Measurements from ENCODE around the gene IRGQ. TPM values are rescaled to one million over a fixed set of nuclear protein-coding genes. Genes with fewer than 3 reads are reported as not detected.

IRGQ gene
- total RNA-seq, 1 donor from 2014 or later: 13.8 TPM

DNA sequence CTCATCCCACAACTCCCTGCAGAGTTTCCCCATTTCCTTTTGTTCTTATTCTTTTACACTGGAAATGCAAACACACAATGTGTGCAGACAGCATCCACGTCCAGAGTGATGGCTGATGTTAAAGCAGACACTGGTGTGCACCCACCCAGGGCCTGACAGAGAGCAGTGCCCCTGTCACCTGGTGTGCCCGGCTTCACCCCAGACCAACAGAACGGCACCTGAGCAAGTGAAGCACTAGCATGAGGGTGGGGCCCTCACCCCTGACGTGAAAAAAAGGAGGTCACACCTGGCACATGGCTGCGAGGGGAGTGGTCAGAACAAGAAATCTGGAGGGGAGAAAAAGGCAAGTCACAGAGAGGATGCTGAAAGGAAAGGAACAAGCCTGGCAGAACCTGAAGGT, 50.7 kb downstream of the IRGQ start:
- intact Hi-C loops (cut with micrococcal nuclease): no loop called here

DNA sequence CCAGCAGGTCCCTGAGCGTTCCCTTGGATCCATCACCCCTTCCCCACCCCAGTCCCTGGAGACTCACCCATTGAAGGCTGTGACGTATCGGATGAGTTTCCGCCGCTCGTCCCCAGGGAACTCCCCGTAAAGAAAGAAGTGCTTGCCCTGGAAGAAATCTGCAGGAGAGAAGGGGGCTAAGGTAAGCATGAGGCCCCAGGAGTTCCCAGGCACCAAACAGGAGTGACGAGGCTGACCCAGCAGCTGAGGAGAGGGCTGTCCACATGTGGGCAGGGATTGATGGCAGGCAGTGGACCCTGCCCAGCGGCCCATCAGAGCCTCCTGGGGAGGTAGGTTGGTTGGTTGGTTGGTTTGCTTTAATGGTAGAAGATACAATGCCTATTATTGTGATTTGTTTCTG, 51.9 kb downstream of the IRGQ start:
- intact Hi-C loops (cut with micrococcal nuclease): no loop called here

DNA sequence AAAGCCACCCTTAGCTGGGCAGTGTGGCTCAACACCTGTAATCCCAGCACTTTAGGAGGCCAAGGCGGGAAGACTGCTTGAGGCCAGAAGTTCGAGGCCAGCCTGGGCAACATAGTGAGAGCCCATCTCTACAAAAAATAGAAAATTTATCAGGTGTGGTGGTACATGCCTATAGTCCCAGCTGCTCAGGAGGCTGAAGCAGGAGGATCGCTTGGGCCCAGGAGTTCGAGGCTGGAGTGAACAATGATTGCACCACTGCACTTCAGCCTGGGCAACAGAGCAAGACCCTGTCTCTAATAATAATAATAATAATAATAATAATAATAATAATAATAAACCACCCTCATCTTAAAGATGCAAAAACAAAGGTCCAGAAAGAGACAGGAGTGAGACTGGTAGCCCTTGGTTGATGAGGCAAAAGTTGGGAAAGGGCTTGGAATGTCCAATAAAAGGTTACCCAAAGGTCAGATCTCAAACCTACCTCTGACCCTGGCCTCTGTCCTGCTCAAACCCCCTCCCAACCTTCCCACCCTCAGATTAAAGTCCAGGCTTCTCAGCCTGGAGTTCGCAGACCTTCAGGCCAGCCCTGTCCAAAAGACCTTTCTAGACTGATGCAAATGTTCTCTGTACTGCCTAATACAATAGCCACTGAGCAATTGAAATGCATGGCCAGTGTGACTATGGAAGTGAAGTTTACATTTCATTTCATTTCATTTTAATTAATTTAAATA, 53.8 kb downstream of the IRGQ start:
- intact Hi-C loops (cut with micrococcal nuclease): no loop called here

DNA sequence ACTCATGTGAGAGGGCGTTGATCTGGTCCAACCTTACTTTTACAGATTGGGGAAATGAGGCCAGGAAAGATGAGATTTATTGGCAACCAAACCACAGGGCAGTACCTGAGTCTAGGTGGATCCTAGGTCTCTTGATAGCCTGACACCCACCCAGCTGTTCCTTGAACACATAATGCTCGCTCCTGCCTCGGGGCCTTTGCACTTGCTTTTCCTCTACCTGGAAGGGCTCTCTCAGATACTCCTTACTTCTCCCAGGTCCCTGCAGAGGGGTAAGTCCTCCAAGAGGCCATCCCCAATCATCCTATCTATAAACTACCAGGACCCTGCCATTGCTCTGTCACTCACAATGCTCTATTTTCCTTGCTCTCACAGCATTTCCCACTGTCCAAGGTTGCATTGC, 55.6 kb downstream of the IRGQ start:
- intact Hi-C loops (cut with micrococcal nuclease): no loop called here

DNA sequence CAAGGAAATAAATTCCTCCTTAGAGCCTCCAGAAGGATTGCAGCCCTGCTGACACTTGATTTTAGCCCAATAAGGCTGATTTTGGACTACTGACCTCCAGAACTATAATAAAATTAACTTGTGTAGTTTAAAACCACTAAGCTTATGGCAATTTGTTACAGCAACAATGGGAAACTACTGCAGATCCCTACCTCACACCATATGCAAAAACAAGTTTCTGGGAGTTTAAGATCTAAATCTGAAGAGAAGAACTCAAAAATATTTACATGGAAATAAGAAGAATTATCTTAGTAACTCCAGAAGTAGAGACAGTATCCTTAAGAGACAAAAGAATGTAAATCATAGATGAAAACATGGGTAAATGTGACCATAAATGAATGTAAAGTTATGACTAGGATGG, 57.0 kb downstream of the IRGQ start:
- intact Hi-C loops (cut with micrococcal nuclease): loop anchor here (10.0 kb wide), 1 partner anchor 216 kb away; the partner anchor contains the start of gene SMG9

DNA sequence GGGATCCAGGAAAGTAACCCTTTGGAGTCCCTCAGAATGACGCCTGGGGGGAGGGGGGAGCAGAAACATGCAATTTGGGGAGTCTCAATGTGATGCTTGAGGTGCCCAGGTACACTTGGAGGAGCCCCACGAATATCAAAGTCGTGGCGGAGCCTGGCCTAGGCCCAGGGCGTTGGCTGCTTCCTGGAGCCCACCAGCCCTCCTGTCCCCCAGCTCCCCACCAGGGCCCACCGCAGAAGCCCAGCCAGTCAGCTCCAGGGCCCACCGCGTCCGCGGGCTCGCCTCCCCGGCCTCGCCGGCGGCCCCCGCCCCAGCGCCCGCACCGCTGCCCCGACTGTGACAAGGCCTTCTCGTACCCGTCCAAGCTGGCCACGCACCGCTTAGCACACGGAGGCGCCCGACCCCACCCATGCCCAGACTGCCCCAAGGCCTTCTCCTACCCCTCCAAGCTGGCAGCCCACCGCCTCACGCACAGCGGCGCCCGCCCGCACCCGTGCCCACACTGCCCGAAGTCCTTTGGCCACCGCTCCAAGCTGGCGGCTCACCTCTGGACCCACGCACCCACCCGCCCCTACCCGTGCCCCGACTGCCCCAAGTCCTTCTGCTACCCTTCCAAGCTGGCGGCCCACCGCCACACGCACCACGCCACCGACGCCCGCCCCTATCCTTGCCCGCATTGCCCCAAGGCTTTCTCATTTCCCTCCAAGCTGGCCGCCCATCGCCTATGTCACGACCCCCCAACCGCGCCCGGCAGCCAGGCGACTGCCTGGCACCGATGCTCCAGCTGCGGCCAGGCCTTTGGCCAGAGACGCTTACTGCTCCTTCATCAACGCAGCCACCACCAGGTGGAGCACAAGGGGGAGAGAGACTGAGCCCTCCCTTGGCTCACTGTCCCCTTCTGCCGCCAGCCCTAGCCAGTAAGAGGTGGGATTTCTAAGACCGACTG, 60.8 kb downstream of the IRGQ start:
- intact Hi-C loops (cut with micrococcal nuclease): loop anchor here (1.0 to 10.0 kb wide), 2 partner anchors 72 to 220 kb away; partner anchors contain the start of gene SMG9

Other genes with a start within 250 kb of the IRGQ start
- gene CD177, start 242.4 kb downstream of the IRGQ start, total RNA-seq: not detected in 2 replicates
- not detected in 2 replicates for gene TEX101, start 181.2 kb downstream of the IRGQ start, total RNA-seq
- 0.39 and 0.64 TPM in 2 replicates for gene LYPD3, start 130.5 kb downstream of the IRGQ start, total RNA-seq
- 17.3 and 20.2 TPM in 2 replicates for gene PHLDB3, start 91.4 kb downstream of the IRGQ start, total RNA-seq
- gene ETHE1, start 68.9 kb downstream of the IRGQ start, total RNA-seq: 54.9 and 55.5 TPM in 2 replicates
- 3.1 and 3.7 TPM in 2 replicates for gene ZNF575, start 62.9 kb downstream of the IRGQ start, total RNA-seq
- gene XRCC1, start 20.6 kb downstream of the IRGQ start, total RNA-seq: 34.6 and 36.2 TPM in 2 replicates
- 7.0 and 9.9 TPM in 2 replicates for gene PINLYP, start 20.3 kb downstream of the IRGQ start, total RNA-seq
- 15.6 and 17.5 TPM in 2 replicates for gene ZNF576, start 461 bp upstream of the IRGQ start, total RNA-seq
- gene SRRM5, start 16.0 kb upstream of the IRGQ start, total RNA-seq: 0.59 and 0.82 TPM in 2 replicates
- gene ZNF428, start 23.5 kb upstream of the IRGQ start, total RNA-seq: 29.0 TPM in 2 replicates
- 0.16 TPM in 2 replicates for gene CADM4, start 43.7 kb upstream of the IRGQ start, total RNA-seq
- gene PLAUR, start 74.0 kb upstream of the IRGQ start, total RNA-seq: 11.7 and 12.5 TPM in 2 replicates
- gene IRGC, start 119.9 kb upstream of the IRGQ start, total RNA-seq: not detected in 2 replicates
- 71.9 and 73.9 TPM in 2 replicates for gene SMG9, start 158.8 kb upstream of the IRGQ start, total RNA-seq
- gene KCNN4, start 184.8 kb upstream of the IRGQ start, total RNA-seq: 36.9 and 39.9 TPM in 2 replicates
- gene LYPD5, start 206.3 kb upstream of the IRGQ start, total RNA-seq: 0.45 and 0.57 TPM in 2 replicates
- 6.9 and 7.8 TPM in 2 replicates for gene ZNF283, start 231.2 kb upstream of the IRGQ start, total RNA-seq

Measured in T-helper 2 cell treated with Interferon-gamma antibody and Interleukin-4, amounts not matched to agents 100 ng/mL and 5 ng/mL, for 36 hours (primary cell).